Measurements from ENCODE around the gene C6.
"Not testable (repeated sequence)": the region's sequence is repeated elsewhere in the genome, so short reads cannot be mapped to it uniquely, and the experiment has no call there.

C6 gene

DNA sequence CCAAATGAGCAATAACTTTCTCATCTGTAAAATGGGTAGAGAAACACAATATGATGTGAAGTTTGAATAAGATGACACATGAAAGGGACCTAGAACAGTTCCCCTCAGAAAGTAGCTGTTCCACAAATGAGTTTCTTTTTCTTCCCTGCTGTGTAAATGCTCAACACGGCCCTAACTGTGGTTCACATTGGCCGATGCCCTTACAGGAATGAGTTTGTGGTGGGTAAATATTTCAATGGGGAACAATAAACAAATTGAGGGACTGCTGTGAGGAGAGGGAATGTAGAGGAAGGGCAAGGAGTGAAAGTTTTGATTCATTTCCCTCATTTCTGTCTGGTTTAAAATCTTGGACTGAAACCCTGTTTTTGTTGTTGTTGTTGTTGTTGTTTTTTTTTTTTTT lies 12.8 kb downstream of the C6 start:
- no peak for DNase-seq (ENCODE audit: low read depth in 2 of 2, low spot score in 1 of 2)

DNA sequence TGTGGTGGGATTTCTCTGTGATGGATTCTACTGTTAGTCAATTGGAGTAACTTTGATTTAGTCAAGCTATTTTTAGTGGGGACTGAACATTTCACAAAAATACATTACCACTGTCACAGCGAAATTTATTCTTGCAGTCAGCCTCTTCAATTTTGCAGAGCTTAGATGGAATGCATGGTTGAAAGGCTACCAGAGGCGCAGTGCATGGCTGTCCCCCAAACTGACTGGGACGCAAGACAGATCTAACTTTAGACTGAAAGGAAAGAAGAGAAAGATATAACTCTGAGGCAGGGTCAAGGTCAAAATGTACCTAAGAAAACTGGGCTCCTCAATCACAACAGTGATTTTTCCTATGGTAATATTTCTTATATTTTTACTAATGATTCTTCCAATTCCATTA lies 13.7 kb downstream of the C6 start:
- no peak for DNase-seq (ENCODE audit: low read depth in 2 of 2, low spot score in 1 of 2)

DNA sequence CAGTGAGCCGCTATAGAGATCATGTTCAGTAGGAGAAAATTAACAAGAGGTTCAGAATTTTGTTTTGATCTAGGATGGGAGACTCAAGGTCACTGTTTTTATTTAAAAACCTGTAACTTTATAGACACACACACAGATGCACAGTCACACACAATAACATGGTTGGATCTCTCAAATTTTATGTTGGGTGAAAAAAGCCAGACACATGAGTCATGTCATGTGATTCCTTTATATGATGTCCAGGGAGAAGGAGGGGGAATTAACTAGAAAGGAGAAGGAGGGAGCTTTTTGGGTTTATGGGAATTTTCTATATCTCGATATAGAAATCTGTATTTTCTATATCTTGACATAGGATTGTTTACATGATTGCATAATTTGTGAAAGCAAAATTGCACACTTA lies 17.1 kb downstream of the C6 start:
- DNase-seq (ENCODE audit: low read depth in 2 of 2, low spot score in 1 of 2), result no peak

DNA sequence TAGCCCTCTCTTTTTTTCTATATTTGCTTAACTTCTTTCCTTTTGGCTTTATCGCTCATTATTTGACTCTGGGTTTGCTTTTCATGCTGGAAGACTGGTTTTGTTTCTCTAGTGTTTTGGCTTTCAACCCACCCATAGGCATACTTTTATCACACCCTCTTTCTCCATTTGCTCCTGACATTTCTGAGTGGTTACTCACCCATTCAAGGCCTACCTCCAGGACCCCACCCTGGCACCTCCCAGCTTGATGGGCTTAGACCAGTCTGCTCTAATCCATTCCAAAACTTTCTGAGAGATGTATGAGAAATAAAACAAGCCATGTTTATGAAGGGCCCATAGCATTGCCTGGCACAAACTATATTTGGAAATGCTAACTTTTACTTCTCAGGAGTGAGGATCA lies 18.1 kb downstream of the C6 start:
- no peak for DNase-seq (ENCODE audit: low read depth in 2 of 2, low spot score in 1 of 2)

DNA sequence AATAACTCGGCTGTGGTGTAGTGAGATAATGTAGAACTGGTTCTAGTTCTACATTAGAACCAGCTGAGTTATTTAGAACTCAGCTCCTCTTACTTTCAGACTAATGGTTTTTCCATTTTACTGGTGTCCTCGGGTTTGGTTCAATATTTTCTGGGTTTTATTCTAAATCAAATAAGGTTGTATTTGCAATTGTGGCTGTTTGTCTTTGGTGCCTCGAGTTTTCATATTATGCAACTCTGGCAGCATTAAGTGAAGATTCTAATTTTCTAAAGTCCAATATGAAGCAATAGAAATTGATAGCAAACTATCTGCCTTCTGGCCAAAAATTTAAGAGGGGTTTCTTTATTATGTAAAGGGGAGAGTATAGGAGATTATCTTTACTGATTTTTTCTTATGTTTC lies 19.0 kb downstream of the C6 start:
- no peak for DNase-seq (ENCODE audit: low read depth in 2 of 2, low spot score in 1 of 2)

DNA sequence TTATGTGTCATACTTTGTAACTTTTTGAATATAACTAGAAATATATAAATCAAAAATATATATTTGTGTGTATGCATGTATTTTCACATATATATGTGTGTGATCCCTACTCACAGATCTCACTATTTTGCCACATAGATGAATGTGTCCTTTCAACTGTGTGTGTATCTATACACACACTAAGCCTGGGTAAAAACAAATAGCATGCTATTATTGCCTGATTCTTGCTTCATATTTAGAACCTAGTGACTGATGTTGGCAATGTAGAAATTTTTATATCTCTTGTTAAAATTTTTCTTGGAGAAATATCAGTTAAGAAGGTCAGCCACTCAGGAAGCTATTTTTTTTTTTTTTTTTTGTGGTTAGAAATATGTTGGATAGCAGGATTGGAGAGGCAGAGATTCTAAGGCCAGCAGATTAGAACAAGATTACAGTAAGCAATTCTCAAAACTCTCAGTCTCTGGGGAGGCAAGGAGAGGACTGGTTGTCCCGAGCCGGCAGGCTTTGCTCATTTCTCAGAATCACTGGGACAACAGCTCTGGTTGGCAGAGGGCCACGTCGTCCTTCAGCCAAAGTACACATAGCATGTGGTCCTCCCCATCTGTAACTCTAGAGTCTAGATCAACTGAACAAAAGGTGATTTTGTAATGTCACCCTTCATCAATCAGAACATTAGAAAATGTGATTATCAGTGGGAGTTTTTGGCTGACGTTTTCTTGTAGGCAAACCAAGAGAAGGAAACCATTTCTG lies 19.7 kb downstream of the C6 start:
- DNase-seq (ENCODE audit: low read depth in 2 of 2, low spot score in 1 of 2), result no peak

DNA sequence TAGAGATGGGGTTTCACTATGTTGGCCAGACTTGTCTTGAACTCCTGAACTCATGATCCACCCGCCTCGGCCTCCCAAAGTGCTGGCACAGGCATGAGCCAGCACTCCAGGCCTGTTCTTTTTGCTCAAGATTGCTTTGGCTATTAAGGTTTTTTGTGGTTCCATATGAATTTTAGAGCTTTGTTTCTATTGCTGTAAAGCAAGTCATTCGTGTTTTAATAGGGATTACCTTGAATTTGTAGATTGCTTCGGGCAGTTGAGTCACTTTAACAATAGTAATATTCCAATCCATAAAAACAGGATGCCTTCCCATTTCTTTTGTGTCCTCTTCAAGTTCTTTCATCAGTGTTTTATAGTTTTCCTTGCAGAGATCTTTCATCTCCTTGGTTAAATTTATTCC lies 22.1 kb downstream of the C6 start:
- no peak for DNase-seq (ENCODE audit: low read depth in 2 of 2, low spot score in 1 of 2)

DNA sequence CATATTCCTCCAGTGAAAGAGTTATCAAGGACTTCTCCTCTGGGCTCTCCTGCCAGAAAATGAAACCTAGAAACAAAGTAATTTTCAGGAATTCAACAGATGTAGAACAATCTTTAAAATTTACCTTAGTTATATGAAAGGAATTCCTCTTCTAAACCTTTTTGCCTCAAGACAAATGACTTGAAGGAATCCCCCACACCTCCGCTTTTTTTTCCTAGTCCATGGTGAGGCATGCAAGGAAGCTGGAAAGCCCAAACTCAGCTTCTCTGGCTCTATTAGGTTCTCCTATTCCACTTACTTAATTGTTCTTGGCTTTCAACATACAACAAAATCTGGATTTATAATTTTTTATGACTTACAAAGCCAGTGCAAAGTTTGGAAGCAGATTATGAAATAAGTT lies 27.2 kb downstream of the C6 start:
- DNase-seq (ENCODE audit: low read depth in 2 of 2, low spot score in 1 of 2), result no peak

DNA sequence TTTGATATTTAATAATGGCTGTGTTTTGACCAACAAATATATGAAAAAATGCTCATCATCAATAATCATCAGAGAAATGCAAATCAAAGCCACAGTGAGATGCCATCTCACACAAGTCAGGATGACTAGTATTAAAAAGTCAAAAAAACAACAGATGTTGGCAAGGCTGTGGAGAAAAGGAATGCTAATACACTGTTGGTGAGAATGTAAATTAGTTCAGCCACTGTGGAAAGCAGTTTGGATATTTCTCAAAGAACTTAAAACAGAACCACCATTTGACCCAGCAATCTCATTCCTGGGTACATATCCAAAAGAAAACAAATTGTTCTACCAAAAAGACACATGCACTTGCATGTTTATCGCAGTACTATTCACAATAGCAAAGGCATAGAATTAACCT lies 30.0 kb downstream of the C6 start:
- not testable (repeated sequence) for DNase-seq (ENCODE audit: low read depth in 2 of 2, low spot score in 1 of 2)

DNA sequence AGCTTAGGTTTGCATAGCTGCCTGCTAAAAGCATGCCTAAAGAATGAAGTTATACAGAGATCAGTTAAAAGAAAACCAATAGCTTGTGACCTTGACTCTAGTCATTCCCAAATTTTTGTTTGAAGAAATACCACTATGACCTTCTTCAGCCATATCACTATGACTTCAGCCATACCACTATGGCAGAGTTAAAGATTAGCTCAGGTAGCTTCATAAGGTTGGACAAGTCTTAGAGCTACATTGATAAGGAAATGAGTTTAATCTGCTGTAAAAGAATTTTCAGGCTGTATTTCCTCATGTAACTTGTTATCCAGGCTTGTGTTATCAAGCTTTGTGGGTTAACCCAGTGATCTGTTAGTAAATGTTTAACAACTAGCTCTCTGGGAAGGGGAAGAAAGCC lies 30.7 kb downstream of the C6 start:
- DNase-seq (ENCODE audit: low read depth in 2 of 2, low spot score in 1 of 2), result no peak

DNA sequence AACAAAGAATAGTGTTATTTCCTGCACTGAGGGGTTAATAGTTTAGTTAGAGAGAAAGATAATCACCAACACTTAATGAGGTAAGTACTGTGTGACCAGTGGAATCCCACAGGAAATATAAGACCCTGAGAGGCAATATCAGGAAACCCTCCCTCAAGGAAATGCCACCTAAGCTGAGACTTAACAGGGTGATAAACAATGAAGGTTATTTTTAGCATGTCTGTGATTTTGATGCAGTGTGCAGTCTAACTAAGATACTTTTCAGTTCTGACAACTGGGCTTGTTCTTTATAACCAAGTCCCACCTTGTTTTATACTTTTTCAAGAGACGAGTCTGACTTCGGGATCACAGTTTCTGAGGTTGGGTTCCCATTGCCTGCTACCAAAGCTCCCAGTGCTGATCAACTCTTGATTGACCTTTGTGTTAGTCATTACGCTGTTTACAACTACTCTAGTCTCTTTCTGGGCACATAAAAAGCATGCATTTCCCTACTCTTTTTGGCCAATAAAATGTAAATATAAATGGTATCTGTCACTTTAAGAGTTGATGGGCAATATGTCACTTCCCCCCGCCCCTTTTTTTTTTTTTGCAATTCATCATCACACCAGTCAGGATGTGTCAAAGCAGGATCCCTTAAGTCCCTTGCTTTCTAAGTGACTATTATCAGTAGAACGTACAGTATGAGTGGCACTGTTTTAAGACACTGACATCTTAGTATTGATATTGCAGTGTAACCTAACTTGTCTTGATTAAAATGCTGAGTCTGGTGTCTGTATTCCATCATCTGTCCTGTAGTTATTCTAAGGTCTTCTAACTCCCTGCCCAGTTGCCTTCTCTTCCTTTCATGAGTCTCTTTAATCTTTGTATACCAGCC lies 31.4 kb downstream of the C6 start:
- DNase-seq (ENCODE audit: low read depth in 2 of 2, low spot score in 1 of 2), result no peak

DNA sequence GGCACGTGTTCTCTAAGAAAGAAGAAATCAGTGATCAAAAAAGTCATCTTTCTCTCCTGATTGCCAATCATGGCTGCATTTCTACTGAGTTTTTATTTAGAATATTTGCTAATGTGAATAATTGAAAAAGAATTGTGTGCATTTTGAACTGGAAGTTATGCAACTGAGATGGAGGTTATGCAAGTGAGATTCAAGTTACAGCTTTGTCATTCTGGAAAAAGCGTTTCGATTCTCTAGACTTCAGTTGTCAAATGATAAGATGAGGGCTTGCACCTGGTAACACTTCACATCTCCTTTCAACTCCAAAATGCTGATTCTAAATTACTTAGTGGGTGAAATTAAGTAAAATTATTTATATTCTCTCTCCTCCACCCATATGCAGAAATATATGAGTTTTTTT lies 36.4 kb downstream of the C6 start:
- no peak for DNase-seq (ENCODE audit: low read depth in 2 of 2, low spot score in 1 of 2)

DNA sequence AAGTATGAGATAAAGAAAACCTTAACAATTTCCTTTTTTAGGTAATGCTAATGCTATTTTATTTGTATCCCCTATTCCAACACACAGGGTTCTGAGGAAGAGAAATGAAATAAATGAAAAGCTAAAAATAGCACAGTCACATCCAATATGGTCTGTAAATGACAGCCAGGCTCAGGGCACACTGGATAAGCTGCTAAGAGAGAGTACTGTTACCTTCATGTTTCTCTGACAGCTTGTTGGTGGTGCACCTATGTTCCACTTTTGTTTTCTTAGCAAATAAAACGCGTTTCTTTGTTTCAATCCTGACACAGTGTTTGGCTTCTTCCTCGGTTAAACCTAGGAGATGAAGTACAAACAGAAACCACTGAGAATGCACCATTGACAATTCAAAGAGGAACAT lies 41.3 kb downstream of the C6 start:
- no peak for DNase-seq (ENCODE audit: low read depth in 2 of 2, low spot score in 1 of 2)

DNA sequence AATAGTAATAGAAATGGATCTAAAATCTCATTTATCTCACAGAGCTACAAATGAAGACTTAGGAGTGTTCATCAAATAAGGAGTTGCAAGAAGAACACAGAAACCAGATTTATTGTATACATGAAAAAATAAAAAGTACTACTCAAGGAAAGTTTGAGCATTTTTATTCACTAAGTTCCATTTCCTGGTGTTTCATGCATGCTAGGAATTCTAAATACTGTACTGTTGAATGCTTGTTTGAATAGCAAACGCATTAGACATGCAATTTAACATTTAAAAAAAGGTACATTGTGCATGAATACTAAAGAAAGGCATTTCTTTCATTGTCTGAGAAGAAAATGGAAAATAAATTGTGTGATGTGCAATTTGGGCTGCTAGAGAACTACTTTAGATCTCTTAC lies 52.1 kb downstream of the C6 start:
- DNase-seq (ENCODE audit: low read depth in 2 of 2, low spot score in 1 of 2), result no peak

DNA sequence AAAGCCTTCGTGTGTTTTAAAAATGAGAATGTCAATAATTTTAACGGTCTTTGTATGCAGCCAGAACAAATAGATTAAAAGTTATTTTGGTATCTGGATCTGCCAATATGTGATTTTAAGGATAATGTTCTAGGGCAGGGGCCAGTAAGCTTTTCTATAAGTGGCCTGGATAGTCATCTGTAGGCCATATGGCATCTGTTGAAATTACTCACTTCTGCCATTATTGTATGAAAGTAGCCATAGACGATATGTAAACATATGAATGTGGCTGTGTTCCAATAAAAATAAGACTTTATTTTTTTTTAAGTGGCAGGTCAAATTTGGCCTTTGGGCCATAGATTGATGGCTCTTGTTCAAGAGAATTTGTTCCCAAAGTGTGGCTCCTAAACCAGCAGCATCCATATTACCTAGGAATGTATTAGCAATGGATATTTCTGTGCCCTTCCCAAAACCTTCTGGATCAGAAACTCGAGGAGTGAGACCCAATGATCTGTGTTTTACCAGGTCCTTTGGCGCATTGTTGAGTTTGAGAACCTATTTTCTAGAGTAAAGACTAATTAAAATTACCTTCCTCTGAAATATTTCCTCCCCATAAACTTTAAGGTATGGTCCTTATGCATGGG lies 55.9 kb downstream of the C6 start:
- DNase-seq (ENCODE audit: low read depth in 2 of 2, low spot score in 1 of 2), result no peak

DNA sequence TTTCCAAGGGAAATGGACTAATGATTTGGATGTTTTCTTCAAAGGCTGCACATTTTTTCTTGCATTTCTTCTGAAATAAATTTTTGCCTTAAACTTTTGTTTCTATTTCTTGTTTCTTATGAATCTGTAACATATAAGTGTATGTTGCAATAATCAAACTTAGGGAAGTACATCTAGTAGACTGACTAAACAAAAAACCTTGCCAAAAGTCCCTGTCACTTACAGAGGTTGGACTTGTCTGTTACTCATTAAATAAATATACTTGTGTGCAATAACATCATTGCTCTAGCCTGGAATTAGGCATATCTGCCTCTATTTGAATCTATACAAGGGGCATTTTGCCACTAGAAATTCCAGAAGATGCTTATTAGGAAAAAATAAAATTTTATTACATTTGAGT lies 56.6 kb downstream of the C6 start:
- no peak for DNase-seq (ENCODE audit: low read depth in 2 of 2, low spot score in 1 of 2)

DNA sequence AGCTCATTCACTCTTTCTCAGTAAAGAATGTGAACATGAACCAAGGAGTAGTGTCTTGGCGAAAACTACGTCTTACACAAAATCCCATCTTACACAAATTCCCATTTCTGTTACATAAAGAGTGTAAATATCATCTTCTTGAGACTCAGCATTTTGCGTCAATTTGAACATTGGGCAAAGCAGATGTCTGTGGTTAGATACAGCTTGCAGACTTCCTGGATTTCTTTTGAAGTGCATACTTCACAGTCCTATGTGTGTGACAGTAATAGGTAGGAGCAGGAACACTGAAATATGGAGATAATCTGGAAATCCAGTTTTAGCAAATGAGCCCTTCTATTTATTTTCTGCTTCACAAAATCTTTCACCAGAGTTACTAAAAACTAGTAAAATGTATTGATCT lies 58.8 kb downstream of the C6 start:
- no peak for DNase-seq (ENCODE audit: low read depth in 2 of 2, low spot score in 1 of 2)

DNA sequence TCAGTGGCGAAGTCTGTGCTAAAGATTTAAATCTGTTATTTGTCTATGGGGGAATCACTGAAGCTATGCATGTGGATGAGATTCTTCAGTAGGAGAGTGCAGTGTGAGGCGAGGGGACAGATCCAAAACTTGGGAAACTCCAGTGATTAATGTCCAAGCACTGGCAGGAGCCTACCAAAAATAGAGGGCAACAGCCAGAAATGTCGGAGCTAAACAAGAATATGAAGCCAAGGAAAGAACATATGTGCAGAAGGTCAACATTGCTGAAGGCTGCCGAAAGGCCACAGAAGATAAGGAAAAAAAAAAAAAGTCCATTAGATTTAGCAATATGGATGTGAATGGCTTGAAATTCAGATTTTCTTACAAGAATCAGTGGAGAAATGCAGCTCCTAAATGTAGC lies 61.8 kb downstream of the C6 start:
- no peak for DNase-seq (ENCODE audit: low read depth in 2 of 2, low spot score in 1 of 2)

DNA sequence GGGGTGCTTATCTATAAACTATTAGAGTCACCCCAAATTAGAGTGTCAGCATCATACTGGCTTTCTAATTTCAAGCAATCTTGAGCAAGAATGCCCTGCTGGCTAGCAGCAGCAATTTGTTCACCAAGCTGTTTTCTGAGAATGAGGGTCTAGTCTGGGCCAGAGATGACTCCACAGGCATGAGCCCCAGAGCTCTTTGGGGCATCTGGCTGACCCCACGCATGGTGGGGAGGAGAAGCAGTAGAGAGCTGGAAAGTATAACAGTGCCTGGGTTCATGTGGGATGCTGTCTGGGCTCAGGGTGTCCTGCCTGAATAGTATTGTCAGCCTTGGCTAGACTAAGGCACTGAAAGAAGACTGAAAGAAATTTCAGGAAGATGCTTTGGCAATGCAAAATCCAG lies 64.9 kb downstream of the C6 start:
- no peak for DNase-seq (ENCODE audit: low read depth in 2 of 2, low spot score in 1 of 2)

DNA sequence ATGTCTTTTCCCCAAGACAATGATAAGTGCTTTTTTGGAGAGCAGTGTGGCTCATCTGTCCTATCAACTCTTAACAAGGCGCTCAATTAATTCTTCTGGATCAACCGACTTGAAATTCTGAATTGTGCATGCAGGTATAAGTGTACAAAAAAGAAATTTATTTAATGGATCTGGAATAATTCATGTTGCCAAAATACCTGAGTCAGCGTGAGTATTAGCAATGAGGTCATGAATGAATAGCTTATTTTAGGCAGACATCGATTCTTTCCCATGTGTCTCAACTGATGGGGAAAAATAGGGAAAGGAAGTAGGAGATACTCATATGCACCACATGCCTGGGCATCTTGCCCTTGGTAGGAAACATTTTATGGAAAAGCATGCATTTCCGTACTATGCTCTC lies 68.0 kb downstream of the C6 start:
- DNase-seq (ENCODE audit: low read depth in 2 of 2, low spot score in 1 of 2), result no peak

DNA sequence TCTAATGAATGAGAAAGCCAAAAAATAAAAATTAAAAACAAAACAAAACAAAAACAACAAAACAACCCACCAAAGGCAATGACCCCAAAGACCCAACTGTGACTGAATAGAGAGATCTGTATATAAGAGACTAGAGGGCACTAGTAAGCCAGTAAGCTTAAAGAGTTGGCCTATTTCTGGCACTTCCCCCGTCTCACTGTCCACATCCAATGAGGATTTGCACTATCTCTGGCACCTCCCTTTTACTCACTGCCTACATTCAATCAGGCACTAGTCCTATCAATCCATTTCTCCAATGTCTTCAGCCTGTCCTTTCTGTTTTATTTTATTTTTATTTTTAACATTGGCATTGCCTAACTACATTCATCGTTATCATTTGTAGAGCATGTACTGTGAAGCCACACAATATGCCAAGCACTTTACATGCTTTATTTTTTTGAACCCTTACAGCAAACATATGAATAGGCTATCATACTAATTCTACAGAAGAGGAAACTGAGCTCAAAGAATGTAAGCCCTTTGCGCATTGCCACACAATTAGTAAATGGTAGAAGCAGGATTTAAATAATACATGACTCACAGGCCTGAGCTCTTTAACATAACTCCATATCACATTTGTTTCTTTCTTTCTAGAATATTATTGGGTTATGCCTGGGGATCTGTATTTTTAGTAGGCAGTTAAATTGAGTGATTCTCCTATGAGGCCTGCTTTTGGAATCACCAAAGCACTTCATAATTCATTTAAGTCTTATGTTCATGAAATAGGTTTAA lies 70.0 kb downstream of the C6 start:
- DNase-seq (ENCODE audit: low read depth in 2 of 2, low spot score in 1 of 2), result no peak

Measured in stimulated activated CD8-positive, alpha-beta memory T cell treated with anti-CD3 and anti-CD28 coated beads, Interleukin-4, amount 100 ng/mL, for 1 hour (primary cell).